BJ (cell line): ENCODE measurements around the gene NUDT22. TPM values are rescaled to one million over a fixed set of nuclear protein-coding genes. Genes with fewer than 3 reads are reported as not detected.

Experiments
- CTCF ChIA-PET: fragments of 350-600 bp; formaldehyde crosslinking; extraction: SDS; loops from one replicate; lab custom pipeline; 2021; ENCODE audit warnings: antibody characterized with exemption, inconsistent platforms; lab: Yijun Ruan, JAX
- POLR2A ChIA-PET: fragments of 300-600 bp; sonication (Branson Sonifier 250); formaldehyde crosslinking; extraction: SDS; loops from one replicate; lab custom pipeline; 2021; ENCODE audit warnings: antibody characterized with exemption; lab: Charles Lee
- DNase-seq: peaks from one replicate; pipeline ENCODE4 v3.0.0-alpha.2; 2011; ENCODE audit warnings: low read depth
- H3K27me3 ChIP-seq: 2 replicates; pipeline ENCODE4 v1.6.0; 2011; ENCODE audit warnings: low read length; ENCODE audit not compliant: control insufficient read depth, insufficient read depth
- H3K36me3 ChIP-seq: 2 replicates; pipeline ENCODE4 v1.5.1; 2011; ENCODE audit warnings: low read length; ENCODE audit not compliant: control insufficient read depth, insufficient read depth
- H3K4me3 ChIP-seq: 2 replicates; pipeline ENCODE4 v1.5.1; 2011; ENCODE audit warnings: low read depth, mild to moderate bottlenecking, control low read depth, low read length
- polyA plus RNA-seq: library from polyadenylated mRNA; depleted of rRNA; stranded (reverse); fragments of >200 nt; gene quantifications from 2 replicates; pipeline ENCODE4 v1.2.3, GENCODE V29; 2011
- TF ChIP-seq, protein P1 (sequence below): IDR thresholded peaks from 2 replicates; pipeline ENCODE4 v1.5.1; 2011; ENCODE audit warnings: low read depth, mild to moderate bottlenecking, control low read depth, inconsistent platforms, low read length, moderate library complexity; ENCODE audit not compliant: insufficient read depth

The NUDT22 gene
- polyA plus RNA-seq, 1 experiment: 51.2 TPM

DNA sequence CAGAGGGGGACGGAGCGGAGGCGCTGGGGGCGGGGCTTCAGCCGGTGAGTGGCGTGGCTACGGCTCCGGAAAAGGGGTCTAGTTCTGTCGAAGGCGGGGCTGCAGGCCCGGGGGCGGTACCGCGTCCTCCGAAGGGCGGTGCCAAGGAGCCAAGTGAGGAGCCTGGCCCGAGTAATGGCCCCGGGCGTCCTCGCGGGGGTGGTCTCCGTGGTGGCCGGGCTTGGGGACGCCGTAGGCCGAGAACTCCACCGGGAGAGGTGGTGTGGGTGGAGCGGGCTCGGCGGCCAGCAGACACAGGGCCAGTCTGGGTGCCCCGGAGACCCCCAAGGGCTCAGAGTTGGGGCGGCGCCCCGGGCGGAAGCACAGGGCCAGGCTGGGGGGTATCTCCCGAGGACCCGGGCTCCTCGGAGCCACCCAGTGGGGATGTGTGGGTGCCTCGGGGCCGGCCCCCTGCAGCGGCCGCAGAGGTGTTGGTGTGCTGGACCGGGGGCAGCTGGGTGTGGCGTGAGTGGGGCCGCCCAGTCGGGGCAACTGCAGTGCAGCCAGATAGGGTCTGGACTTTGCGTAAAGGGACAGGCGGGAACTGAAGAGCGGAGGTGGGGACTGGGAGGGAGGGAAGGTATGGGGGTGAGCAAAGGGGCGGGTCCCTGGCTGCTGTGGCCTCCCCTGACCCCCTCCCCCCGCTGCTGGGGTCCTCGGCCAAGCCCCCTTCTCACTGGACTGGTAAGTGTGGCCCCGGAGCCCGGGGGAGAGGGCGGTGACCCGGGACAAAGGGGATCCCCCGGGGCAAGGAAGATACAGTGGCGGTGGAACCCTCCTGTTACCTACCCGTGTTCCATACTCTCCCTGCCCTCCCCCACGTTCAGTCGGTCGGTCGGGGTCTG, 15.7 kb downstream of the NUDT22 start:
- DNase-seq: no peak
- TF ChIP-seq, protein P1, sequence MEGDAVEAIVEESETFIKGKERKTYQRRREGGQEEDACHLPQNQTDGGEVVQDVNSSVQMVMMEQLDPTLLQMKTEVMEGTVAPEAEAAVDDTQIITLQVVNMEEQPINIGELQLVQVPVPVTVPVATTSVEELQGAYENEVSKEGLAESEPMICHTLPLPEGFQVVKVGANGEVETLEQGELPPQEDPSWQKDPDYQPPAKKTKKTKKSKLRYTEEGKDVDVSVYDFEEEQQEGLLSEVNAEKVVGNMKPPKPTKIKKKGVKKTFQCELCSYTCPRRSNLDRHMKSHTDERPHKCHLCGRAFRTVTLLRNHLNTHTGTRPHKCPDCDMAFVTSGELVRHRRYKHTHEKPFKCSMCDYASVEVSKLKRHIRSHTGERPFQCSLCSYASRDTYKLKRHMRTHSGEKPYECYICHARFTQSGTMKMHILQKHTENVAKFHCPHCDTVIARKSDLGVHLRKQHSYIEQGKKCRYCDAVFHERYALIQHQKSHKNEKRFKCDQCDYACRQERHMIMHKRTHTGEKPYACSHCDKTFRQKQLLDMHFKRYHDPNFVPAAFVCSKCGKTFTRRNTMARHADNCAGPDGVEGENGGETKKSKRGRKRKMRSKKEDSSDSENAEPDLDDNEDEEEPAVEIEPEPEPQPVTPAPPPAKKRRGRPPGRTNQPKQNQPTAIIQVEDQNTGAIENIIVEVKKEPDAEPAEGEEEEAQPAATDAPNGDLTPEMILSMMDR: no peak; the same call in 1 of the 2 replicates
- ChIA-PET CTCF (interaction anchor here (0.9 to 1.6 kb wide), 5 partner anchors 10 to 37 kb away, joined by 3 to 10 read pairs (median 8); partner anchors contain the start of gene PLCB3), POLR2A (interaction anchor here (0.7 to 1.3 kb wide), 4 partner anchors 10 to 76 kb away, joined by 3 to 8 read pairs (median 4); partner anchors contain the start of genes DNAJC4, NUDT22 and PRDX5)
- peak overlapping the region; percentile 93 for H3K4me3 ChIP-seq
- no peaks in the 10 kb centered on the region for H3K27me3 ChIP-seq
- peaks cover 16% of the 10 kb centered on the region for H3K36me3 ChIP-seq

DNA sequence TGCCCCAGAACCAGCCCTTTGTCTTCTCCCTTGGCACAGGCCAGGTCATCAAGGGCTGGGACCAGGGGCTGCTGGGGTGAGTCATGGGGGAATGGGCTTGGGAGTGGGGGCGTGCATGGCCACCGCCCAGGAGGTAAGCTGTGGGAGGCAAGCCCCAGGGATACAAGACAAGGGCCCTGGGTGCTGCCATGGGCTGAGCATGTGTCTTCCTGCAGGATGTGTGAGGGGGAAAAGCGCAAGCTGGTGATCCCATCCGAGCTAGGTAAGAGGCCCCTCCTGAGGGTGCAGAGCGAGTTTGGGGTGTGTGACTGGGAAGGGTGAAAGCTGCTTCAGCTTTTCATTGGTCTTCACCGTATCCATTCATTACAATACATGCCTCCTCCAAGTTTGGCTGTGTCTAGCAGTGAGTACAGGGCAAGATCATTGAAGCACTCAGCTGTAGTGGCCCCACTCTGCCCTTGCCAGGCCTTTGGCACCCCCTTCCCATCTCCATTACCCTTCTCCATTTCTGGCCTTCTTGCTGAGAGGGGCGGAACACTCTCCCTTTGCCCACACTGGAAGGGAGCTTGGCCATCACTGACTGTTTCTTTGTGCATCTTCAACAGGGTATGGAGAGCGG, 17.3 kb downstream of the NUDT22 start:
- ChIA-PET CTCF (interaction anchor here (1.2 to 2.0 kb wide), 5 partner anchors 8 to 61 kb away, joined by 3 to 10 read pairs (median 5); partner anchors contain the start of gene PLCB3), POLR2A (interaction anchor here (0.5 to 1.1 kb wide), 2 partner anchors 13 to 58 kb away, joined by 3 read pairs; partner anchors contain the start of gene STIP1)
- Histone ChIP-seq H3K4me3 (no peak overlapping the region), H3K27me3 (no peaks in the 10 kb centered on the region), H3K36me3 (peaks cover 14% of the 10 kb centered on the region)
- no peak for DNase-seq
- TF ChIP-seq, protein P1: no peak

DNA sequence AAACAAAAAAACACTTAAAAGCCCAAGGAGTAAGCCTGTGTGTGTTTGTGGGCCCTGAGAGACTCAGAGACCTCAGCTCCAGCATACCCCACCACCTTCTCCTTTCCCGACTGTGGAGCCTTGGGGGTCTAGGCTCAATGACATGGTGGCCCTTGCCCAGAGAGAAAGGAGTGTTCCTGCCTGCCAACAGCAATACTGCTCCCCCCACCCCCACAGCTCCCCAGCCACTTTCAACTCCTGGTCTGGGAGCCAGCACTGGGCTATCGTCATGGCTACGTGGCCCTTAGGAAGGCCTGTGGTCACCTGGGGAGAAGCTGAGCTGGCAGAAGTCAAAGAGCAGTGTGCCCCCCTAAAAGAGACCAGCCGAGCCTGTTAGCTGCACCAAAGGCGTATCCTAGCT, 18.0 kb downstream of the NUDT22 start:
- CTCF ChIA-PET: interaction anchor here (1.0 to 2.0 kb wide), 5 partner anchors 11 to 111 kb away, joined by 3 to 10 read pairs (median 5); no protein-coding TSS in a partner anchor
- Histone ChIP-seq H3K36me3 (peaks cover 11% of the 10 kb centered on the region), H3K27me3 (no peaks in the 10 kb centered on the region), H3K4me3 (no peak overlapping the region)
- TF ChIP-seq, protein P1: no peak
- no peak for DNase-seq
- POLR2A ChIA-PET: interaction anchor here (1.1 kb wide), 1 partner anchor 59 kb away, joined by 3 read pairs; the partner anchor contains the start of gene STIP1

DNA sequence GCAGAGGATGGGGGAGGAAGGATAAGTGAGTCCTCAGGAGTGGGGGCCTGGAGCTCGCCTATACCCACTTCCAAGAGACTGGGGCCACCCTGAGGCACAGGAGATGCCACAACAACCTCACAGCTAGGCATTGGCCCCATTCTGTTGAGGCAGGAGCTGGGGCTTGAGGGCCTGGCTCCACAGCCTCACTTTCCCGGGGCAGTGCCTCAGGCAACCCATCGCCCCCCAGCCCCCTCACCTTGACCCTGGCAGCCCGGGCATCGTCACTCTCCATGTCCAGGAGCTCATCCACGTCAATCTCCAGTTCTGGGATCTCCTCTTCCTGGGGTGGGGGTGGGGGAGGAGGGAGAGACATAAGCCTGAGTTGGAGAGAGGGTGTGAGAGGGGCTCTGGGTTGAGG, 18.9 kb downstream of the NUDT22 start:
- TF ChIP-seq, protein P1: no peak
- POLR2A ChIA-PET: interaction anchor here (0.7 kb wide), 1 partner anchor 60 kb away, joined by 3 read pairs; no protein-coding TSS in a partner anchor
- no peak for DNase-seq
- CTCF ChIA-PET: interaction anchor here (1.0 to 8.2 kb wide), 6 partner anchors 24 to 110 kb away, joined by 5 to 92 read pairs (median 6); partner anchors contain the start of genes CATSPERZ, ESRRA and FERMT3
- Histone ChIP-seq H3K4me3 (peak overlapping the region; percentile 94), H3K27me3 (no peaks in the 10 kb centered on the region), H3K36me3 (peaks cover 11% of the 10 kb centered on the region)
